NCI-H446 treated with DMSO at 0.1 percent for 48 hours (cell line): ENCODE measurements around the gene OR2T11.
"Not testable (repeated sequence)": the region's sequence is repeated elsewhere in the genome, so short reads cannot be mapped to it uniquely, and the experiment has no call there.

Experiments
- DNase-seq: peaks from one replicate; lab custom pipeline; 2025; lab: John Stamatoyannopoulos, UW

Gene OR2T11

DNA sequence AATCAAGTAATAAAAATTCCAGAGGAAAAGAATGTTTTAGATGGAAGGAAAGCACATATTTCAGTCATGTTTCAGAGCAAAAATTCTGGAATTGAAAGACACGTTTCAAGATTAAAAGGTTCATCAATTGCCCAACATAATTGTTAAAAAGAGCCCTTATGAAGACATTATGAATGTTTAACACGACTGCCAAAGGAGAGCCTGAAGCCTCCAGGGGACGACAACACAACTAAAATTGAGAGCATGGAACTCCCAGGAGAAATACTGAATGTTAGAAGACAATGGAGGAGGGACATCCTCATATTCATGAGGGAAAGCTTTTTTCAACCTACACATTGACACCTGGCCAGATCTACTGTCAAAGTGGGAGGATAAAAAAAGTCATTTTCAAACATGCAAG is 16.0 kb downstream of the OR2T11 start:
- no peak for DNase-seq

DNA sequence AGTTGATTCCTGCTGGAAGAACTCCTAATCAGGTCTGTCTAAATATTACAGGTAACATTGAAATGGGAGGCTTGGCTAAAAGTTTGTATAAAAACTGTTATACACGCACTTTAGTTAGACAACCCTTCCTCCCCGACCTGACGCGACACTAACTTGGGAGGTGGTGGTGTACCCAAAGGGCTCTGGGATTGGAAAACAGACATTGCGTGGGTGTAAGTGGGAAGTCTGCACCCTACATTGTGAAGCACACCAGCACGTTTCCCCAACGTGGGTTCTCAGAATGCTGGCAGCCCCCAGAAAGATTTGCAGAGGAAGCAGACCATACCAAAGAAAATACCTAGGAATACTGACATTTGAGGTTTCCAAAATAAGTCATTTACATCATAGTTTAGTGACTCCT is 16.8 kb downstream of the OR2T11 start:
- DNase-seq, result no peak

DNA sequence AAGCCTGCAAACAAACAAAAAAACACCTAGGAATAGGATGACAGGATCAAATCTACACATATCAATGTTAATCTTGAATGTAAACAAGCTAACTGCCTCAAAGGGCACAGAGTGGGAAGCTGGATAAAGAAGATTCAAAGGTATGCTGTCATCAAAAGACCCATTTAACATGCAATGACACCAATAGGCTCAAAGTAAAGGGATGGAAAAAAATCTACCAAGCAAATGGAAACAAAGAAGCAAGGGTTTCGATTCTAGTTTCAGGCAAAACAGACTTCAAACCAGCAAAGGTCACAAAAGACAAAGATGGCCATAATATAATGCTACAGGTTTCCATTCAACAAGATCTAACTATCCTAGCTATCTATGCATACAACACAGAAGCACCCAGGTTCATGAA is 21.1 kb downstream of the OR2T11 start:
- no peak for DNase-seq

DNA sequence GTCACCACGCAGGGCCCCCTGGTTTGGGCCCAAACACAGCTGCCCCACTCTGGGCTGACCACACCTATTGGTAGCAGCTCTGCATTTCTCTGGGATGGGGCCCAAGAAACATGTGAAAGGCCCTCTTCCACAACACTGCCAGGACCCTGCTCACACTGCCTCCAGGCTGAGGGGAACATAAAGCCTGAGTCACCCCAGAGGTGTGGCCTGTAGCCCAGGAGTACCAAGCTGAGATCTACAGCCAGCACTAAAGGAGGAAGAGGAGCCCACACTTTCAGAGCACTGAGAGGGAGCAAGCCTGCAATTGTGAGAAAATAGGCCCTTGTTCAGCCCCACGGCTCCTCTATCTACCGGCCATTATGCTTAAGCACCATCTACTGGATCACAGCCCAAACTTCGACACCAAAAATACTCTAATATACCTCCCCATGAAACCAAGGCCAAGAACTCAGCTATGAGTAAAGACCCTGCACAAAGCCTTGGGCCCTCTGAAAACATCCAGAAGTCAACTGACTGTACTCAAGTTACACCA is 22.9 kb downstream of the OR2T11 start:
- no peak for DNase-seq

DNA sequence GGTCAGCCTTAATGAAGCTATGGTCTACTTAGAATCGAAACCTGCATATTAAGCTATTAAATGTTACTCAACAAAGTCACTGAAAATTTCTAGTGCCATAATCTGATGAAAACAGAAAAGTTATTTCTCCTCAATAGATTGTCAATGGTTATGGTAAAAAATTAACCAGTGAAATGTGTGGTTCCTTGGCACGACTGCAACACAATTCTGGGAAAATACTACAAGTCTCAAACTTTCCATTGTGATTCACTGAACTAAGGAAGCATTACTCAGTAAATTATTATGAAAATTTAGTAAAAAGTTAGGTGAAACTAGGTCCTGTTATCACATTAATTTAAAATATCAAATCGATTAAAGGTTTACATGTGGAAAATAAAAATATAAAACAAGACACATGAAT is 24.6 kb downstream of the OR2T11 start:
- no peak for DNase-seq

DNA sequence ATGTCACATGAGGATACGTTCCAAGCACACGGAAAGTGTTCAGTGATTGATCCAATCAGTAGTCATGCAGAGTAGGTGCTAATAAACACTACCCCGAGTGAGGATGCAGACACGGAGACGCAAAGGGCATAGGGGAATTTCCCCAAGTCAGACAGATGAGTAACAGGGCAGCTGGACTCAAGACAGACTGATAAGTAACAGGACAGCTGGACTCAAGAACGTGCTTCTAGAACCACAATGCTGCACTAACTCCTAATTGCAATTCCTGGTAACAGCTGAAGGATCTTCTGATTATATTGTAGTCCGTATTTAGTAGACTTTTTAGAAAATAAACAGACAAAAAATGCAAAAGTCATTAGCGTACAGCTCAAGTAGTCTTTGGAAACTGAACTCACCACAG is 35.5 kb downstream of the OR2T11 start:
- DNase-seq, result no peak

DNA sequence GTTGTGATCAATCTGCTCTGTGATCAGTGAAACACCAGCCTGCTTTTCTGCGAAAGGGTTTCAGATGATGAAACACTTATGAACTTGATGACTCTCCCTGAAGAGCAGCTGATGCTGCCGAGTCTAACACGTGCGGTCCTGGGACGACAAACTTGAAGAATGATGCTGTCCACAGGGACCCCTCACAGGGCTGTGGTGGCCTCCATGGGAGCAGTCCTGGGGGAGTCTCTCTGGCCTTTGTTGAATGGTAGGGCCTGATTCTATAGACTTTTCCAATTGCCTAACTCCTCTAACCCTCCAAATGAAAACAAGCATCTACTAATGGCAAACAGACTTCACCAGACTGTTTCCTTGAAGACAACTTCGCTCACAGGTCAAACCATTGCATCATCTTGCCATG is 37.3 kb downstream of the OR2T11 start, which contains the start of gene OR2T10:
Gene OR2T10, minus strand, starts transcription at position 112 of the 400 bp plus-strand sequence. CDS start 3,932 bp downstream, outside the sequence.
- no peak for DNase-seq

DNA sequence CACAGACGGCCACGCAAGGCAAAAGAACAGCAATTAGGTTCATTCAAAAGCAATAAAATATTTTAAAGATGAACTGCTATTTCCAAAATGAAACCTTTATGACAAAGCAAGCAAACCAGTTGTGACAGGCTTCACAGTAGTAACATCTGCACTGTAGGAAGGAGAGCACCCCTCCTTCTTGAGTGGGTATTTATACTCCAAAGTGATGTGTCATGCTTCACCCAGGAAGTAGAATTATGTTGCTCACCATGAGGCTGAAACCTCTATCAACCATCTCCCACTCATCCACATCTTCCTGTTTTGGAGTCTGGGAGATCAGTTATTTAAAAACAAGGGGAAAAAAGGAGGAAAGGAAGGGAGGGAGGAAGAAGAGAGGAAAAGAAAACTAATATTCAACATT is 38.3 kb downstream of the OR2T11 start:
- no peak for DNase-seq

DNA sequence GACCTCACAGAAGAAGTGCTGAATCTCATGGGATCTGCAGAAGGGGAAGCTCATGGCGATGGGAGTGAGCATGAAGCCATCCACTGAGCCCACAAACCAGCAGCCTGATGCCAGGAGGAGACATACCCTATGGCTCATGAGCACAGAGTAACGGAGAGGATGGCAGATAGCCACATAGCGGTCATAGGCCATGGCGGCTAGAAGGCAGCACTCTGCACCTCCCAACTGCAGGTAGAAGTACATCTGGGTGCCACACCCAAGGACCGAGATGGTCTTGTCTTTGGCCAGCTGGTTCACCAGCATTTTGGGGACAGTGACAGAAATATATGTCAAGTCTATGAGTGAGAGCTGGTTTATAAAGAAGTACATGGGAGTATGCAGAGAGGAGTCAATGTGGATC is 41.7 kb downstream of the OR2T11 start:
- DNase-seq, result no peak

DNA sequence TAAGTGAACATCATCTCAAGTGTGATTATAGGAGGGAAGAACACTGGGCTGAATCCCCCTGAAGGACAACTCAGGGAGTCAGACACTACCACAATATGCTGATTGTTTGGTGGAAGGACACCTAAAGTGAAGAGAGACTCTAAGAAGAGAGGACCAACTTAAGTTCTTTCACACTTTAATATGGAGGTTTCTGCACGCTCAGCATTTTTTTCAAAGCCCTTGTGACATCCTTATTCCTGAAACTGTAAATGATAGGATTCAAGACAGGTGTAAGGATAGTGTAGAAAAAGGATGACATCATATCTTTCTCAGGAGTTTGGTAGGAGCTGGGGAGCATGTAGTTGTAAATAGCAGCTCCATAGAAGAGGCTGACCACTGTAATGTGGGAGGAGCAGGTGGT is 42.2 kb downstream of the OR2T11 start:
- no peak for DNase-seq

DNA sequence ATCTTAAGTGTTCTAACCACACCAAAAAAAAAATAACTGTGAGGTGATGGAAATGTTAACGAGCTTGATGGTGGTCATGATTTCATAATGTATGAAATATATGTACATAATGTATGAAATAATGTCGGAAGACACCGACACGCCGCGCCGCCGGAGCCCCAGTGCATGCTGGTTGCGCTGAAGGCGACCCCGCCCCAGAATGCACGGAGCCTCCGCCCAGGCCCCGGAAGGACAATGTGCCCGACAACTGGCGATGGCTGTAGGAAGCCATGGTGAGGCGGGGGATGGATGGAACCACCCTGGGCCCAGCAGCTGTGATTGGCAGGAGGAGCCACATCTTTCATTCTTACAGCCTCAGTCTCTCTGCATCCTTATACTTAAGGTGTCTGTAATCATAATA is 44.8 kb downstream of the OR2T11 start:
- DNase-seq, result no peak

DNA sequence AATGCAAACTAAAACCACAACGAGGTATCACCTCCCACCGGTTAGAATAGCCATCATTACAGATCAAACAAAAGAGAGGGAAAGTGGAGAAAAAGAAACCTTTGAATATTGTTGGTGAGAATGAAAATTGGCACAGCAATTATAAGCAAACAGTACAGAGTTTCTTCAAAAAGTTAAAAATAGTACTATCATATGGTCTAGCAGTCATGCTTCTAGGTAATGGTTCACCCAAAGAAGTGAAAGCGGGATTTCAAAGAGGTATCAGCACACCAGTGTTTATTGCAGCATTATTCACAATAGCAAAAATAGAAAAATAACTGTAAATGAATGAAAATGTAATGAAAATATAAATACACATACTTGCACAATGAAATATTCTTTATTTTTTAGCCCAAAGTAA is 45.6 kb downstream of the OR2T11 start:
- DNase-seq, result no peak

DNA sequence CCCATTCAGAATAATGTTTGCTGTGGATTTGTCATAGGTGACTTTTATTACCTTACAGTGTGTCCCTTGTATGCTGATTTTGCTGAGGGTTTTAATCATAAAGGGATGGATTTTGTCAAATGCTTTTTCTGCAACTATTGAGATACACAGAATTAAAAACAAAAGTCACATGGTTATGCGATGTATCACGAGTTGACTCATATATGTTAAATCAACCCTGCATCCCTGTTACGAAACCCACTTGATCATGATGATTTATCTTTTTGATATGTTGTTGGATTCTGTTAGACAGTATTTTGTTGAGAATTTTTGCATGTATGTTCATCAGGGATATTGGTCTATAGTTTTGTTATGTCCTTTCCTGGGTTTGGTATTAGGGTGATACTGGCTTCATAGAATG is 49.6 kb downstream of the OR2T11 start:
- no peak for DNase-seq

DNA sequence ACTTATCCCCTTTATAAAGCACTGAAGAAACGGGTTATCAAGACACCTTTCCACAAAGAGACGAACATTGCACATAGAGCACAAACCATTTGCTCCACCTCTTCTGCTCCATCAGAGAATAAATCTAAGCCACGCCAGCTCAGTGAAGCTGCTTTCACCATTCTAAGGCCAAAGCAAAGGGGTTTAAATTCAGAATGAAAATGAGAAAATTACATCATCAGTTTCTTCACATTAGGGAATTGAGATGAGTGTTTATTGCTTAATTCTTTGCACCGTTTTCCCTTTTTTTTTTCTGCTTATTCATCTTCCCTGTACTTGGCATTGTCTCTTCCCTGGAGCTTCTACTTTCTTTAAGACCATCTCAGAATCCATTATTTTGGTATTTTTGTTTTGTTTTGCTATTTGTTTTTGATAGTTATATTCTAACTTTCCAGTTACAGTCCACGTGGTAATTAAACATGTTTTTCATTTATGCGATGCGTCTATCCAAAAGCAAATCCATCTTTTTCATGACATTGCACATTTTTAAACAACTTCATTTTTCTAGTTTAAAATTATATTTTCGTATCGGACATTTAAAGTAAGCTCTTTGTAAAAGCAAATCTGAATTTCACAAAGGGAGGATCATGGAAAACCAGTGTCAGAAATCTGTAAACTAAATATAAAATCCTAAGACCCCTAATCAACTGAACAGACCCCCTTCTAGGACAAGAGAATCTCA is 58.5 kb downstream of the OR2T11 start:
- DNase-seq, result no peak

DNA sequence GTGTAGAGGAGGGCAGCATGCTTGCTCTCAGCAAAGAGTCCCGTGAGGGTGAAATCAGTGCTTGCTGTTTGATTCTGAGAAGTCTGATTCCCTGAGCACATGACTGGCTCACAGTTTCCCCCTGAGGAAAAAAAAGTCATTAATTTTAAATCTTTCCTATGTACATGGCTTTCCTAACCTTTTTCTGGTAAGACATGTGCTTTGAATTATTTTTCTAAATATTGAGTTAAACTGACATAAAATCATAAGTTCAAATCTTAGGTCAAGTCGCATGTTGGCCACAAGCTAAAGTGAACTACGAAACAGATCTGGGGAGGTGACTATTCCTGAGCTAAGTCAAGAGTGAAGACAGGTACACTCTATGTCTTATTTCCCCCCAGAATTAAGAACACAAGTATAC is 60.2 kb downstream of the OR2T11 start, which contains the start of gene OR2T34:
Gene OR2T34, minus strand, starts transcription at position 101 of the 400 bp plus-strand sequence. Its CDS starts 0 bp downstream, at position 101.
- not testable (repeated sequence) for DNase-seq

DNA sequence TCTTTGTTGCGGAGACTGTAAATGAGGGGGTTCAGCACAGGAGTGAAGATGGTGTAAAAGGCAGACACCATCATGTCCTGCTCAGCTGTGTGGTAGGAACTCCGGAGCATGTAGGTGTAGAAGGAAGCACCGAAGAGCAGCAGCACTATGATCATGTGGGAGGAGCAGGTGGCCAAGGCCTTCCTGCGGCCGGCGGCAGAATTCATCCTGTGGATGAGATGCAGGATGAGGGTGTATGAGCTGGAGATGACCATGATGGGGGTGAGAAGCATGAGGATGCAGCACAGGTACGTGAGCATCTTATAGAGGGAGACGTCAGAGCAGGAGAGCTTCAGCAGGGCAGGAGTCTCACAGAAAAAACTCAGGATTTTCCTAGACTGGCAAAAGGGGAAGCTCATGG is 61.0 kb downstream of the OR2T11 start:
- not testable (repeated sequence) for DNase-seq
